ENCODE measurements around the gene RALGPS2.

Gene RALGPS2

GRCh38 chr1:178970184-178970583, 245.1 kb downstream of the RALGPS2 start:
- DNase-seq: no peak
